Transverse colon (tissue), 4 donors: ENCODE measurements around the gene PTGIS.

Experiments used
- POLR2AphosphoS5 ChIP-seq, 3 donors: sonication (generic); formaldehyde crosslinking; IDR thresholded peaks; one replicate each; pipeline ENCODE4 v1.6.1; 2016; ENCODE audit warnings: antibody characterized with exemption in 3 of 3
- TF ChIP-seq, protein P1 (sequence below), 5 experiments: fragments of 200-600 bp in 3 of 5; fragments of 450-650 bp in 2 of 5; sonication (generic) in 3 of 5; IDR thresholded peaks; 1 replicate in 2 of 5; 2 replicates in 3 of 5; pipeline ENCODE4 v1.5.1; 2016 to 2017; ENCODE audit warnings: antibody characterized with exemption in 5 of 5, inconsistent platforms in 3 of 5, mild to moderate bottlenecking in 2 of 5, moderate library complexity in 1 of 5

- TF ChIP-seq, protein P1, sequence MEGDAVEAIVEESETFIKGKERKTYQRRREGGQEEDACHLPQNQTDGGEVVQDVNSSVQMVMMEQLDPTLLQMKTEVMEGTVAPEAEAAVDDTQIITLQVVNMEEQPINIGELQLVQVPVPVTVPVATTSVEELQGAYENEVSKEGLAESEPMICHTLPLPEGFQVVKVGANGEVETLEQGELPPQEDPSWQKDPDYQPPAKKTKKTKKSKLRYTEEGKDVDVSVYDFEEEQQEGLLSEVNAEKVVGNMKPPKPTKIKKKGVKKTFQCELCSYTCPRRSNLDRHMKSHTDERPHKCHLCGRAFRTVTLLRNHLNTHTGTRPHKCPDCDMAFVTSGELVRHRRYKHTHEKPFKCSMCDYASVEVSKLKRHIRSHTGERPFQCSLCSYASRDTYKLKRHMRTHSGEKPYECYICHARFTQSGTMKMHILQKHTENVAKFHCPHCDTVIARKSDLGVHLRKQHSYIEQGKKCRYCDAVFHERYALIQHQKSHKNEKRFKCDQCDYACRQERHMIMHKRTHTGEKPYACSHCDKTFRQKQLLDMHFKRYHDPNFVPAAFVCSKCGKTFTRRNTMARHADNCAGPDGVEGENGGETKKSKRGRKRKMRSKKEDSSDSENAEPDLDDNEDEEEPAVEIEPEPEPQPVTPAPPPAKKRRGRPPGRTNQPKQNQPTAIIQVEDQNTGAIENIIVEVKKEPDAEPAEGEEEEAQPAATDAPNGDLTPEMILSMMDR (IDR thresholded peaks at IDR 0.05) = no peak
- no peak for TF ChIP-seq POLR2AphosphoS5 (IDR thresholded peaks at IDR 0.05)
Observed at GRCh38 chr20:49477200-49477599, 90.7 kb downstream of the PTGIS start.
